Cardiac muscle cell (in vitro differentiated cells and primary cell): ENCODE results near the gene UHRF1. TPM values are rescaled to one million over a fixed set of nuclear protein-coding genes. Genes with fewer than 3 reads are reported as not detected.
A peak's percentile ranks its signal among the peaks of the same experiment; 100 is the strongest.

Experiments used
- DNase-seq, 2 donors: peaks; one replicate each; pipeline versions ENCODE4 v3.0.0 to v3.0.0-alpha.2; 2010 to 2017; ENCODE audit warnings: low read depth in 1 of 2, low spot score in 1 of 2
- H3K27ac ChIP-seq: fragments of 200-600 bp; sonication (generic); 2 replicates; pipeline ENCODE4 v1.5.1; 2016
- H3K27me3 ChIP-seq: fragments of 200-600 bp; sonication (generic); 2 replicates; pipeline ENCODE4 v1.6.0; 2016; ENCODE audit warnings: control low read depth
- H3K36me3 ChIP-seq: fragments of 200-600 bp; sonication (generic); 2 replicates; pipeline ENCODE4 v1.5.1; 2016; ENCODE audit warnings: control low read depth
- H3K4me1 ChIP-seq: fragments of 200-600 bp; sonication (generic); 2 replicates; pipeline ENCODE4 v1.8.1; 2017; ENCODE audit warnings: low read depth, mild to moderate bottlenecking, mixed run types
- H3K4me3 ChIP-seq: fragments of 200-600 bp; sonication (generic); 2 replicates; pipeline ENCODE4 v1.5.1; 2016; ENCODE audit warnings: mild to moderate bottlenecking
- H3K9me3 ChIP-seq: fragments of 200-600 bp; sonication (generic); 2 replicates; pipeline ENCODE4 v1.5.1; 2017; ENCODE audit warnings: low read depth, mild to moderate bottlenecking, control low read depth
- CTCF ChIP-seq: IDR thresholded peaks from 2 replicates; pipeline ENCODE4 v1.5.1; 2012; ENCODE audit warnings: low read depth, mild to moderate bottlenecking, low read length
- polyA plus RNA-seq: library from polyadenylated mRNA; unstranded; fragments of >200 nt; fragmentation: Nextera tagmentation; extraction: Ambion mirVana; gene quantifications from 2 replicates; pipeline ENCODE4 v1.2.1, GENCODE V29; 2016
- total RNA-seq: library from RNA; depleted of rRNA; stranded (reverse); fragments of >200 nt; gene quantifications from 2 replicates; pipeline ENCODE4 v1.2.3, GENCODE V29; 2016

The UHRF1 gene
- total and polyA plus RNA-seq, 2 experiments from 2014 or later, result 10.9 to 17.5 TPM

DNA sequence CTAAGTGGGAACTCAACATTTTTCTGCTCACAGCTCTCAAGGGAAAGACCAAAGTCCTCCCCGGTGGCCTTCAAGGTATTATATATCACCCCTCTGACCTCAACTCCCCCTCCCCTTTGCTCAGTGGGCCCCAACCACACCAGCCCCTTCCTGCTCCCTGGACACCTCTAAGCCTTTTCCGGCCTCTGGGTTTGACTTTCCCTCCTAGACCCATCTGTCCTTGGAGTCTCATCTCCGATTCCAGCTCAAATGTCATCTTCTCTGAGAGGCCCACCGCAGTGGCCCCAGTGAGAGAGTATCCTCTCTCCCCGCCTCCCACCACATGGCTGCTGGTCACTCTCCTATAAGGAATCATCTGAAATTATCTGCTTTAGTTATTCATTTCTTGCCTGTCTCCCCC is 941 bp upstream of the UHRF1 start:
- no peak overlapping the region for H3K27ac ChIP-seq
- no peak overlapping the region for H3K4me3 ChIP-seq
- H3K9me3 ChIP-seq, result no peaks in the 10 kb centered on the region
- peaks cover 3% of the 10 kb centered on the region for H3K4me1 ChIP-seq
- H3K27me3 ChIP-seq, result no peaks in the 10 kb centered on the region
- no peak for TF ChIP-seq CTCF
- no peak for DNase-seq
- H3K36me3 ChIP-seq, result no peaks in the 10 kb centered on the region

DNA sequence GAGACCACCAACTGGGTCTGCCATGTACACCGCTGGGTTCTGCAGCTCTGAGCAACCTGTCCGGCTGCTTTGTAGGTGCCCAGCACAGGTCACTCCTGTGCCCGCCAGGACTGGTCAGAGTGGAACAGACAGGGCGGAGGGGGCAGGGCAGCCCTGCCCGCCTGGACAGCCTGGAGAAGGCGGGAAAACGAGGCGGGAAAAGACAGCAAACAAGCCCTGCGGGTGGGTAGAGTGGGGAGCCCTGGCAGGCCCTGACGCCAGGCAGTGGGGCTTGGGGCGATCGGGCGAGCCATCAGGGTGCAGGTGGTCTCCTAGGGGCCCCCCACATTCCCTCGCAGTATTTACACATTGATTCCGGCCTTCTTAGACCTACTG is 533 bp upstream of the UHRF1 start:
- Histone ChIP-seq H3K4me3 (no peak overlapping the region), H3K36me3 (no peaks in the 10 kb centered on the region), H3K4me1 (peaks cover 3% of the 10 kb centered on the region), H3K27me3 (no peaks in the 10 kb centered on the region), H3K27ac (no peak overlapping the region), H3K9me3 (no peaks in the 10 kb centered on the region)
- no peak for TF ChIP-seq CTCF
- DNase-seq, result no peak

- no peak for TF ChIP-seq CTCF
- H3K27ac ChIP-seq, result no peak overlapping the region
- DNase-seq, result peak; percentile 91 to 96
Measured at GRCh38 chr19:4909897-4910593, 744 bp downstream of the UHRF1 start.

DNA sequence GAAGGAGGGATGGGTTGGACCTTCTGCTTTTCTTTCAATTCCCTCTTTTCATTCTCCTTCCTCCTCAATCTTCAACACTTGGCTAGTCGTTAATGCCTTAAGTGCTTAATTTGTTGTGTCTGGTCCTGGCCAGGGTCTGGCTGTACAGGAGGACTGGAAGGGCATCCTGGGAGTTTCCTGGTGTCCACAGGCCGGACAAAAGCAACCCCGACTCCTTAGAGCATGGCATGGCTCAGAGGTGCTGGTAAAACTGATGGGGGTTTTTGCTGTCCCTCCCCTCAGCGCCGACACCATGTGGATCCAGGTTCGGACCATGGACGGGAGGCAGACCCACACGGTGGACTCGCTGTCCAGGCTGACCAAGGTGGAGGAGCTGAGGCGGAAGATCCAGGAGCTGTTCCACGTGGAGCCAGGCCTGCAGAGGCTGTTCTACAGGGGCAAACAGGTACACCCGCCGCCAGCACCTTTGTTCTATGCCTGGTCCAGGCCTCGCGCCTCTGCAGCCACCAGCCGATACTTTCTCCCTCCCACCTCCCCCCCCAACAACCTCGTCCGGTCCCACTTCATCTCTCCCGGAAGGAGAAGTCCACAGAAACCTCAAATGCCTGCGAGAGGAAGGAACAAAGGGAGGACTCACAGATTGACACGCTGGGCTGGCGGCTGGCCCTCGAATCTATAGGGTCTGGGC is 1.4 kb downstream of the UHRF1 start:
- no peaks in the 10 kb centered on the region for H3K36me3 ChIP-seq
- DNase-seq, result peak in 1 of 2 donors; percentile 75
- peaks cover 3% of the 10 kb centered on the region for H3K4me1 ChIP-seq
- no peak for TF ChIP-seq CTCF
- peak overlapping the region; percentile 52 for H3K4me3 ChIP-seq
- no peak overlapping the region for H3K27ac ChIP-seq
- no peaks in the 10 kb centered on the region for H3K9me3 ChIP-seq
- no peaks in the 10 kb centered on the region for H3K27me3 ChIP-seq

More at GRCh38 chr19:4909897-4910593, 744 bp downstream of the UHRF1 start:
- H3K36me3 ChIP-seq, result no peaks in the 10 kb centered on the region
- H3K4me1 ChIP-seq, result peaks cover 3% of the 10 kb centered on the region
- no peaks in the 10 kb centered on the region for H3K27me3 ChIP-seq
- H3K9me3 ChIP-seq, result no peaks in the 10 kb centered on the region
- peak overlapping the region; percentile 52 for H3K4me3 ChIP-seq

GRCh38 chr19:4911314-4911713 is 2.0 kb downstream of the UHRF1 start:
- peak in 1 of 2 donors; percentile 21 for DNase-seq
- Histone ChIP-seq H3K9me3 (no peaks in the 10 kb centered on the region), H3K4me3 (no peak overlapping the region), H3K27ac (no peak overlapping the region), H3K4me1 (peaks cover 3% of the 10 kb centered on the region), H3K27me3 (no peaks in the 10 kb centered on the region), H3K36me3 (no peaks in the 10 kb centered on the region)
- no peak for TF ChIP-seq CTCF
